Measurements from ENCODE around the gene HDAC4. TPM values are rescaled to one million over a fixed set of nuclear protein-coding genes. Genes with fewer than 3 reads are reported as not detected.

The HDAC4 gene
- total and polyA plus RNA-seq, 10 of the 15 experiments (the other 5 are each of a cell fraction or from before 2014, with no cell fraction given), result 0.22 to 15.7 (median 4.8) TPM

- ATAC-seq (no peak), FAIRE-seq (no peak), DNase-seq (ENCODE audit: low read depth, low spot score) (no peak)
- in situ Hi-C loops (cut with MboI) (no loop called here), intact Hi-C loops (cut with micrococcal nuclease; ENCODE audit: unreplicated experiment) (no loop called here)
- ChIA-PET CTCF (no interaction called here), RAD21 (ENCODE audit: unreplicated experiment) (no interaction called here), POLR2A (no interaction called here), SMC1A (ENCODE audit: uncharacterized antibody, unreplicated experiment) (no interaction called here)
- no peaks in the 10 kb centered on the region for H3K27me3 ChIP-seq (replicated peaks in 1 of 2; ENCODE audit: control insufficient read depth in 2 of 2, insufficient read depth in 2 of 2, low read length in 1 of 2)
- no peak overlapping the region for H3K4me3 ChIP-seq
- no peak overlapping the region for H3K9ac ChIP-seq (ENCODE audit: control insufficient read depth, insufficient read depth, low read length)
- no peak overlapping the region for H2AFZ ChIP-seq (ENCODE audit: control insufficient read depth, low read depth, low read length)
- TF ChIP-seq POLR2AphosphoS5 (IDR thresholded peaks at IDR 0.05; ENCODE audit: low read length) (no peak), SMC3 (IDR thresholded peaks at IDR 0.05; ENCODE audit: borderline replicate concordance, low read length) (no peak), SPI1 (IDR thresholded peaks at IDR 0.05; ENCODE audit: borderline replicate concordance, insufficient read depth, low read depth, low read length) (no peak), CBFB (IDR thresholded peaks at IDR 0.05; ENCODE audit: low read depth) (no peak), NBN (IDR thresholded peaks at IDR 0.05) (no peak), CTCF (IDR thresholded peaks at IDR 0.05 in 2 of 3, conservative IDR thresholded peaks at IDR 0.05 in 1 of 3; ENCODE audit: control insufficient read depth in 2 of 3, extremely low read depth in 1 of 3, insufficient read depth in 1 of 3, low read depth in 3 of 3, low read length in 3 of 3) (no peak), TAF1 (IDR thresholded peaks at IDR 0.05; ENCODE audit: borderline replicate concordance, low read depth, low read length) (no peak), CHD4 (IDR thresholded peaks at IDR 0.05) (no peak), FOXK2 (IDR thresholded peaks at IDR 0.05) (no peak)
- no peaks in the 10 kb centered on the region for H3K79me2 ChIP-seq (ENCODE audit: control insufficient read depth, insufficient read depth, low read length)
- no peaks in the 10 kb centered on the region for H3K9me3 ChIP-seq (replicated peaks; ENCODE audit: control insufficient read depth, insufficient read depth, low read length)
- WGBS (ENCODE audit: insufficient coverage, insufficient replicate concordance, low lambda C conversion rate, missing lambda C conversion rate), result 96% methylated on average over 13 of the region's 13 CpGs
- no peaks in the 10 kb centered on the region for H4K20me1 ChIP-seq (ENCODE audit: control insufficient read depth, insufficient read depth)
- no peaks in the 10 kb centered on the region for H3K4me1 ChIP-seq (ENCODE audit: control insufficient read depth, insufficient read depth, low read length)
- H3K27ac ChIP-seq (ENCODE audit: control insufficient read depth, insufficient read depth), result no peak overlapping the region
- H3K36me3 ChIP-seq (ENCODE audit: control insufficient read depth in 2 of 2, insufficient read depth in 2 of 2, low read length in 1 of 2), result no peaks in the 10 kb centered on the region; a peak in 1 of 4 replicates
- no TSS peak for BruUV-seq (replicated peaks)
- H3K4me2 ChIP-seq (ENCODE audit: control insufficient read depth, insufficient read depth), result no peak overlapping the region
Observed at GRCh38 chr2:239128706-239129105, 272.1 kb downstream of the HDAC4 start.

Measured in GM12878 (cell line).